ENCODE results near the gene NEUROD4.

GRCh38 chr12:54973556-54973955, 46.2 kb upstream of the NEUROD4 start:
- TF ChIP-seq, protein P1, sequence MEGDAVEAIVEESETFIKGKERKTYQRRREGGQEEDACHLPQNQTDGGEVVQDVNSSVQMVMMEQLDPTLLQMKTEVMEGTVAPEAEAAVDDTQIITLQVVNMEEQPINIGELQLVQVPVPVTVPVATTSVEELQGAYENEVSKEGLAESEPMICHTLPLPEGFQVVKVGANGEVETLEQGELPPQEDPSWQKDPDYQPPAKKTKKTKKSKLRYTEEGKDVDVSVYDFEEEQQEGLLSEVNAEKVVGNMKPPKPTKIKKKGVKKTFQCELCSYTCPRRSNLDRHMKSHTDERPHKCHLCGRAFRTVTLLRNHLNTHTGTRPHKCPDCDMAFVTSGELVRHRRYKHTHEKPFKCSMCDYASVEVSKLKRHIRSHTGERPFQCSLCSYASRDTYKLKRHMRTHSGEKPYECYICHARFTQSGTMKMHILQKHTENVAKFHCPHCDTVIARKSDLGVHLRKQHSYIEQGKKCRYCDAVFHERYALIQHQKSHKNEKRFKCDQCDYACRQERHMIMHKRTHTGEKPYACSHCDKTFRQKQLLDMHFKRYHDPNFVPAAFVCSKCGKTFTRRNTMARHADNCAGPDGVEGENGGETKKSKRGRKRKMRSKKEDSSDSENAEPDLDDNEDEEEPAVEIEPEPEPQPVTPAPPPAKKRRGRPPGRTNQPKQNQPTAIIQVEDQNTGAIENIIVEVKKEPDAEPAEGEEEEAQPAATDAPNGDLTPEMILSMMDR (IDR thresholded peaks at IDR 0.05), result no peak
- no peak for TF ChIP-seq POLR2A (IDR thresholded peaks at IDR 0.05)

Measured in thyroid gland (tissue), 4 donors.